NCI-H2196 treated with DMSO at 0.1 percent for 48 hours (cell line): ENCODE results near the gene RRP12.
"Not testable (repeated sequence)": the region's sequence is repeated elsewhere in the genome, so short reads cannot be mapped to it uniquely, and the experiment has no call there.

ENCODE experiments used
- DNase-seq: peaks from one replicate; lab custom pipeline; 2025; ENCODE audit not compliant: unreplicated experiment; lab: John Stamatoyannopoulos, UW

Gene RRP12

GRCh38 chr10:97408496-97408992, 7.4 kb upstream of the RRP12 start:
- no peak for DNase-seq

GRCh38 chr10:97407952-97408248, 6.8 kb upstream of the RRP12 start:
- DNase-seq, result no peak

GRCh38 chr10:97407211-97407951, 6.2 kb upstream of the RRP12 start:
- DNase-seq, result peak; percentile 58

GRCh38 chr10:97406483-97406882, 5.3 kb upstream of the RRP12 start:
- DNase-seq, result not testable (repeated sequence)

- no peak for DNase-seq
These were observed 4.9 kb upstream of the RRP12 start for GRCh38 chr10:97406064-97406463.

- DNase-seq, result no peak
These were observed 2.9 kb upstream of the RRP12 start for GRCh38 chr10:97404044-97404443.

- no peak for DNase-seq
These were observed 347 bp upstream of the RRP12 start for GRCh38 chr10:97401455-97401919.

- no peak for DNase-seq
These were observed 1.1 kb downstream of the RRP12 start for GRCh38 chr10:97399843-97400545.

GRCh38 chr10:97396056-97396455, 5.1 kb downstream of the RRP12 start:
- no peak for DNase-seq

- no peak for DNase-seq
These were observed 8.0 kb downstream of the RRP12 start for GRCh38 chr10:97393034-97393573.

GRCh38 chr10:97390091-97390490, 11.0 kb downstream of the RRP12 start:
- DNase-seq, result no peak

- DNase-seq, result no peak
These were observed 13.0 kb downstream of the RRP12 start for GRCh38 chr10:97388152-97388551.

GRCh38 chr10:97385565-97385964, 15.6 kb downstream of the RRP12 start:
- no peak for DNase-seq

- DNase-seq, result no peak
These were observed 16.5 kb downstream of the RRP12 start for GRCh38 chr10:97384641-97385040.

GRCh38 chr10:97384156-97384555, 17.0 kb downstream of the RRP12 start:
- no peak for DNase-seq

- no peak for DNase-seq
These were observed 18.0 kb downstream of the RRP12 start for GRCh38 chr10:97383159-97383558.

GRCh38 chr10:97381626-97382025, 19.5 kb downstream of the RRP12 start:
- DNase-seq, result no peak

- no peak for DNase-seq
These were observed 20.6 kb downstream of the RRP12 start for GRCh38 chr10:97380516-97380915.

- no peak for DNase-seq
These were observed 21.9 kb downstream of the RRP12 start for GRCh38 chr10:97378933-97379921.

- DNase-seq, result no peak
These were observed 24.7 kb downstream of the RRP12 start for GRCh38 chr10:97376413-97376812.

GRCh38 chr10:97373456-97373855, 27.7 kb downstream of the RRP12 start:
- DNase-seq, result no peak
